AG10803 (cell line): ENCODE data around the gene ENG.
A peak's percentile ranks its signal among the peaks of the same experiment; 100 is the strongest.
"Not testable (repeated sequence)": the region's sequence is repeated elsewhere in the genome, so short reads cannot be mapped to it uniquely, and the experiment has no call there.

Experiments used
- DNase-seq: peaks from one replicate; pipeline ENCODE4 v3.0.0; 2010; ENCODE audit warnings: low read depth
- H3K4me3 ChIP-seq: 2 replicates; pipeline ENCODE4 v1.5.1; 2011; ENCODE audit warnings: mild to moderate bottlenecking, low read length, control low read depth
- TF ChIP-seq, protein P1 (sequence below): conservative IDR thresholded peaks from 2 replicates; pipeline ENCODE4 v1.5.1; 2011; ENCODE audit warnings: mild to moderate bottlenecking, low read length, control low read depth, inconsistent platforms

Gene ENG

DNA sequence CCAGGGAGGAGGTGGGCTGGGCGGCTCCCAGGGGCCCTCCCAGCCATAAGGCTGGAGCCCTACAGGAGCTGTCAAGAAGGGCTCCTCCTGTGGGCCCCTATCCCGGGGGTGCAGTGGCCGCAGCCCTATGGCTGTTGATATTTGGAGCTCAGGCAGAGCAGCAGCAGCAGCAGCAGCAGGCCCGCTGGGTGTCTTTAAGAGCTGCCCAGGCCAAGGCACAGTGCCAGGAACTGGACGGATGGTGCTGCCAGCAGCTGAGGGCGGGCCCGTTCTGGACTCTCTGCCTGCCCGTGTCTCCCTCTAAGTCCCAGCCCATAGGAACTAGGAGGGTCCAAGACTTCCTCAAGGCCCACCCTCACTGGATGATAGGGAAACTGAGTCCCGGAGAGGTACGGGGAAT is 19.4 kb upstream of the ENG start:
- no peak overlapping the region for H3K4me3 ChIP-seq

DNA sequence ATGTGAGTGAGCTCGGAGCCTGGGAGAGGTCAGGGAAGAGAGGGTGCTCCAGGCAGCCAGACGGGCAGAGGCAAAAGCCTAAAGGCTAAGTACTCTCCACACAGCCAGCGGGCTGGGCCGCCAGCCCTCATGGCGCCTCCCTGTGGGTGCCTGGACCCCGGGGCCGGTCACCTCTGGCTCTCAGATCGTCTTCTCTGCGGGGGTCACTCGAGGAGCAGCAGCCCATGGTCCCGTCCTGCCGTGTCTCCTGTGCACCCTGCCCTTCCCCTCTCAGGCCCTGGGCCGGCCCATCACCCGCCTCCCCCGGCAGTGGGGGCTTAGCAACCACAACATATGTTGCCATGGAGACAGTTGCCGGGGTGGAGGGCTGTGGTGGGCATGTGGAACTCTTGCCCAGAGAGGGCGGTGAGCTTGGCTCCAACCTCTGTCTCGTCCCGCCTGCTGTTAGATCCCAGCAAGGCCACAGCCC is 18.8 kb upstream of the ENG start:
- TF ChIP-seq, protein P1, sequence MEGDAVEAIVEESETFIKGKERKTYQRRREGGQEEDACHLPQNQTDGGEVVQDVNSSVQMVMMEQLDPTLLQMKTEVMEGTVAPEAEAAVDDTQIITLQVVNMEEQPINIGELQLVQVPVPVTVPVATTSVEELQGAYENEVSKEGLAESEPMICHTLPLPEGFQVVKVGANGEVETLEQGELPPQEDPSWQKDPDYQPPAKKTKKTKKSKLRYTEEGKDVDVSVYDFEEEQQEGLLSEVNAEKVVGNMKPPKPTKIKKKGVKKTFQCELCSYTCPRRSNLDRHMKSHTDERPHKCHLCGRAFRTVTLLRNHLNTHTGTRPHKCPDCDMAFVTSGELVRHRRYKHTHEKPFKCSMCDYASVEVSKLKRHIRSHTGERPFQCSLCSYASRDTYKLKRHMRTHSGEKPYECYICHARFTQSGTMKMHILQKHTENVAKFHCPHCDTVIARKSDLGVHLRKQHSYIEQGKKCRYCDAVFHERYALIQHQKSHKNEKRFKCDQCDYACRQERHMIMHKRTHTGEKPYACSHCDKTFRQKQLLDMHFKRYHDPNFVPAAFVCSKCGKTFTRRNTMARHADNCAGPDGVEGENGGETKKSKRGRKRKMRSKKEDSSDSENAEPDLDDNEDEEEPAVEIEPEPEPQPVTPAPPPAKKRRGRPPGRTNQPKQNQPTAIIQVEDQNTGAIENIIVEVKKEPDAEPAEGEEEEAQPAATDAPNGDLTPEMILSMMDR = no peak
- H3K4me3 ChIP-seq = no peak overlapping the region
- no peak for DNase-seq

More for the DNA sequence above, 19.4 kb upstream of the ENG start:
- peak; percentile 66 for DNase-seq
- TF ChIP-seq, protein P1 = no peak

DNA sequence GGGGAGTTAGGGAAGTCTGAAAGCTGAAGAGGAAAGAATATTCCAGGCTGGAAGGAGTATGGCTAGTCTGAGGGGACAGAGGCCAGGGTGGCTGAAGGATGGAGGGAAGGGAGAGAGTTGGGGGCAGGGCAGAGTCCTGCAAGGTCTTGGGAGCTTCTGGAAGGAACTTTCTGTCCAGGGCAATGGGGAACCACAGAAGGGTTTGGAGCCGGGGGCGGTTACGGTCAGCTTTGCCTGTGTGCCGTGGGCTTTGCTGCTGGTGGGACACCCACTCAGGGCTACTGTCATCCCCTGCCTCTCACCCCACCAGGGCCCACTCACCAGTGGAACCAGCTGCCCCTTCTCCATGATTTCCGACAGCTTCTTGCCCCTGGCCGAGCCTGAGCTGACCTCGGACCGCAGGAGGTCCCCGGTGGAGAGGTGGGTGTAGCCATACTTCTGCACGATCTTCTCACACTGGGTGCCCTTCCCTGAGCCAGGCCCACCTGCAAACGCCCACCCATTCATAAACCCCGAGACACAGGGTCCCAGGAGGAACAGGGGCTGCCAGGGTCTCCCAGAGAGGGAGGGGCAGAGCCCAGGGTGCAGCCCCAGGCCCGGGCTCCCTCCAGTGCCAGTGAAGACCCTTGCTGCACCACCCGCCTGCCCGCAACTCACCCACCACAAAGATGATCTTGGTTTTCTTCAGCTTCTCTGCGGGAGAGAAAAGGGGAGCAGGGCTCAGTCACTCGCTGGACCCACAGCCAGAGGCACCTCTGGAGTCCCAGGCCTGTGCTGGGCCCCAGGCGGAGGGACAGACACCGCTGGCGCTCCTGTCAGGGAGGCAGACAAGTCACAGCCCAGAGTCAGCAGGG is 18.1 kb upstream of the ENG start:
- TF ChIP-seq, protein P1 = no peak
- H3K4me3 ChIP-seq = no peak overlapping the region
- DNase-seq = no peak

DNA sequence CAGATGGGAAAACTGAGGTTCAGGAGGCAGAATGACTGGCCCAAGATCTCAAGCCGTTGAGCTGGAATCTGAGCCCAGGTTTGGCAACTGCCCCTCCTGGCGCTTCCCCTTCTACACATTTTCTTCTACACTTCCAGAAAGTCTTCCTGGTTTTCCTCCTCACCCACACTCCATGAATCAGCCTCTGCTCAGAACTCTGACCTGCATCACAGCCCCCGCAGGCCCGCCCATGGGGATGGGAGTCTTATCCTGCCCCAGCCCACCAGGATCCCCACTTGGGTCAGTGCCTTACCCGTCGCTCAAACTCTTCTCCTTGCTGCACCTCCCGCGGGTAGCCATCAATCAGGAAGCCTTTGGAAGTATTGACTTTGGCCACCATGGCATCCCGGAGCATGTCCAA is 17.1 kb upstream of the ENG start:
- no peak for DNase-seq
- TF ChIP-seq, protein P1 = no peak
- H3K4me3 ChIP-seq = no peak overlapping the region

DNA sequence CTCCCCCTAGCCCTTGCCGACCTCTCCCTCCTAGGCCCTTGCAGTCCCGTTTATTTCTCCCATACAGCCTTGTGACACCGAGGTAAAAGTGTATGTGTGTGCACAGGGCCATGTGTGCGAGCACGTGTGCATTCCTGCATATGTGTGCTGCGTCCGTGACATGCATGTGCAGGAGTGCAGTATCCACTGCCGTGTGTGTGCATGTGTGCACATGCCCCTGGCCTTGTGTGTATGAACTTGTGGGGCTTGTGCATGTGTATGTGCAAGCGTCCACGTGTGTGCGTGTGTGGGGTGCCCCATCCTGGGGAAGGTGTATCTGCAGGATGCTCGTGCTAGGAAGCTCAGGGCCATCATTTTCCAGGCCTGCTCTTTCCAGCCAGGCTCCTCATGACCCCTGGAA is 16.4 kb upstream of the ENG start:
- TF ChIP-seq, protein P1 = no peak
- no peak overlapping the region for H3K4me3 ChIP-seq
- no peak for DNase-seq

DNA sequence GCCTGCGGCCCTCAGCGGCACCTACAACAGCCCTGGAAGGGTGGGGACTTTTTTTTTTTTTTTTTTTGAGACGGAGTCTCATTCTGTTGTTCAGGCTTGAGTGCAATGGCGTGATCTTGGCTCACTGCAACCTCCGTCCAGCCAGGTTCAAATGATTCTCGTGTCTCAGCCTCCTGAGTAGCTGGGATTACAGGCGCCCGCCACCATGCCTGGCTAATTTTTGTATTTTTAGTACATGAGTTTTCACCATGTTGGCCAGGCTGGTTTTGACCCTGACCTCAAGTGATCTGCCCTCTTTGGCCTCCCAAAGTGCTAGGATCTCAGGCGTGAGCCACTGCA is 15.7 kb upstream of the ENG start:
- DNase-seq, H3K4me3 ChIP-seq: not testable (repeated sequence)

DNA sequence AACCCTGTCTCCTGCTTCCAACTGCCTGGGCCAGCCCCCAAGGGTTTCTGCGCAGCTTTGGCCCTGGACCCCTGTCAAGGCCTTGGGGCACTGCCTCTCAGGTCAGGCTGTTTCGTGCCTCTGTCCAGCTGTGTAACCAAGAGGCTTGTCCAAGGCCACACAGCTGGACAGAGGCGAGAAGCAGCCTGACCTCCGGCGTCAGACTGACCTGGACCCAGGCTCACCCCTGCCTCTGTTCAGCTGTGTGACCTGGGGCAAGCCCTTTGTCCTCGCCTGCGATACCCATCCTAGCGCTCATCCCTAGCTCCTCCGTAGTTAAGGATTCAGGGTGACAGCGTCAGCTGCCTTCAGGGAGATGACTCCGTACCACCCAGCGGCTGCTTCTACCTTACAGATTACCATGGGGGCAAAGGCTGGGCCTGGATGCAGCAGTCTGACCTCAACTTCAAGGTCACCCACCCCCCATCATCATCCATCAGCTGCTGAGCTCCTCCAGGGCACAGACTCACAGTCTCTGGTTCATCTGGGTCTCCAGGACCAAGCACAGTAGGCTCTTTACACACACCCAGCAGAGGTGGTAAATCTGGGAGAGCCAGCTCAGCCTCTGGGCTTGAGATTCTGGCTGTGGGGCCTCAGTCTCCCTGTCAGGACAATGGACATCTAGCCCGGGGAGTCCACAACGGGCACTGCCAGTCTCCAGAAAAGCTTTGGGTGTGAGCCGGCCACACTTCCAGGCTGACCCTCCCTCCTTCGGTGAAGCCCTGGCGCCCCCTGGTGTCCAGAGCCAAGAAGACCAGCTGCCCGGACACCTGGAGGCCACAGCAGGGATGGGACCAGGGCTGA is 15.1 kb upstream of the ENG start:
- TF ChIP-seq, protein P1 = peak; percentile 79
- no peak overlapping the region for H3K4me3 ChIP-seq
- DNase-seq = peak; percentile 70
